GM12891 (cell line): Measurements from ENCODE around the gene HSD17B12.

Source experiments
- POLR2A ChIP-seq: IDR thresholded peaks from 2 replicates; pipeline ENCODE4 v1.6.1; 2011; ENCODE audit warnings: low read depth, low read length, control low read depth
- TAF1 ChIP-seq: IDR thresholded peaks from 2 replicates; pipeline ENCODE4 v1.6.1; 2011; ENCODE audit warnings: low read depth, low read length, control low read depth

- TF ChIP-seq TAF1 (no peak), POLR2A (no peak)
These were observed 139.4 kb downstream of the HSD17B12 start for GRCh38 chr11:43819926-43820325.
